Activated CD8-positive, alpha-beta memory T cell treated with anti-CD3 and anti-CD28 coated beads, Interleukin-2, amount 10 ng/mL, durations not matched to agents 7 days and 5 days (primary cell): ENCODE results near the gene HES5. TPM values are rescaled to one million over a fixed set of nuclear protein-coding genes. Genes with fewer than 3 reads are reported as not detected.

Experiments
- ATAC-seq: fragments of 150-1000 bp; cut with Tn5 transposase; one replicate; pipeline ENCODE4 v1.10.0; 2021; ENCODE audit warnings: moderate library complexity
- CTCF ChIA-PET: fragments of 350-600 bp; sonication (Branson Sonifier 250); formaldehyde crosslinking; loops from one replicate; lab custom pipeline; 2021; ENCODE audit warnings: antibody characterized with exemption; lab: Charles Lee
- DNase-seq: peaks from one replicate; pipeline ENCODE4 v3.0.0-alpha.2; 2020
- H3K27ac Mint-ChIP-seq: one replicate; pipeline ENCODE4 v1.8.0; 2021; ENCODE audit warnings: mild to moderate bottlenecking, mixed read lengths
- H3K27me3 Mint-ChIP-seq: one replicate; pipeline ENCODE4 v1.8.0; 2021; ENCODE audit warnings: mixed read lengths
- H3K36me3 Mint-ChIP-seq: one replicate; pipeline ENCODE4 v1.8.0; 2021; ENCODE audit warnings: mild to moderate bottlenecking, mixed read lengths
- H3K4me1 Mint-ChIP-seq: one replicate; pipeline ENCODE4 v1.8.0; 2021; ENCODE audit warnings: mixed read lengths
- H3K4me3 Mint-ChIP-seq: one replicate; pipeline ENCODE4 v1.8.0; 2021; ENCODE audit warnings: mild to moderate bottlenecking, moderate library complexity, mixed read lengths
- H3K9me3 Mint-ChIP-seq: one replicate; pipeline ENCODE4 v1.8.0; 2022; ENCODE audit warnings: low read depth, mixed read lengths
- total RNA-seq, 2 experiments: library from RNA; stranded (reverse); gene quantifications; one replicate each; pipeline ENCODE4 v1.2.3, GENCODE V29; 2021

The HES5 gene
- total RNA-seq, 2 experiments from 2014 or later, result not detected

DNA sequence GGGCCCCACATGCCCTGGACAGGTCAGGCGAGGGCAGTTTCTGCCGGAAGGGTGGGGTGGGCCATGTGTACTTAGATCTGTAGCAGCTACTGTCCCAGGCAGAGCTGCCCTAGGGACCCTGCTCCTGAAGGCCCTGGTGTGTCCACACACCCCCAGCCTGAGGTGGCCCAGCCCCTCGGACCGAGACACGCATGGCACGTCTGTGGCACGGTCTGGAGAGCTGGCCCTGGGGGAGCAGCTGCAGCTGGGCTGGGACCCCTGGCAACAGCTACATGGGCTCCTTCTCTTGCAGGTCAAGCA lies 28.3 kb downstream of the HES5 start:
- CTCF ChIA-PET, result interaction anchor here (1.4 to 1.9 kb wide), 2 partner anchors 22 to 86 kb away, joined by 6 read pairs; no protein-coding TSS in a partner anchor
- Mint-ChIP-seq H3K36me3 (no peaks in the 10 kb centered on the region), H3K27me3 (no peaks in the 10 kb centered on the region), H3K4me1 (peaks cover 16% of the 10 kb centered on the region), H3K9me3 (no peaks in the 10 kb centered on the region), H3K4me3 (no peak overlapping the region), H3K27ac (no peak overlapping the region)
- DNase-seq (no peak), ATAC-seq (no peak)

DNA sequence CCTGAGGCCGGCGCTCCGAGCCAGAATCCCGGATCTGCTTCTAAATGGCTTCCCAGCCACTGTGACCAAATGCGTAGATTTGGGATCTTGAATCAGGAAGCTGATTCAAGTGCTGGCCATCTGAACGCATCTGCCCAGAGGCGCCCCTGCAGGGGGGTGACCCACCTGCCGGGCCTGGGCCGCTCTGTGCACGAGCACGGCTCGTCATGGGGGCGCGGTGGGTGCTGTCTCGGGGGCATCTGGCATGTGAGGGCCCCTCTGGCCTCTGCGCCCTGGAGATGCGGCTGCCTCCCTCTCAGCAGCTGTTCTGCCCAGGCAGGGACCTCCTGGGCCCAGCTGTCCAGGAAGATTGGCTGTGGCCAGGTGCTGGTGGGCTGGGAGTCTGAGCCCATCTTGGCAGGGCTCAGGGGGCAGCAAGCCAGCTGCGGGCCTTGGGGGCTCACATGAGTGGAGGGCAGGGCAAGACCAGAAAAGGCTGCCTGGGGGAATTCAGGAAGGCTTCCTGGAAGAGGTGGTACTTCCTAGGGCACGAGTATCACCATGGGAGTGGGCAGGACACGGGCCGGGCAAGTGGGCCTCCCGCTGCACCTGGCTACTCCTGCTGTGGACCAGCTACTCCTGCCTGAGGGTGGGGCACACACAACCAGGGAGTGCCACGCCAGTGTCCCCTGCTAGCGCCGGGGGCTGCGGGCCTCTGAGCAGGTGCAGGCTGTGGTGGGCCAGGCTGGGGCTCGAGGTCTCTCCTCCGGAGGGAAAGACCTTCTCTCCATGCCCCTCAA lies 28.8 kb downstream of the HES5 start:
- Mint-ChIP-seq H3K9me3 (no peaks in the 10 kb centered on the region), H3K27me3 (no peaks in the 10 kb centered on the region), H3K4me1 (peaks cover 21% of the 10 kb centered on the region), H3K4me3 (no peak overlapping the region), H3K36me3 (no peaks in the 10 kb centered on the region), H3K27ac (no peak overlapping the region)
- ATAC-seq (no peak), DNase-seq (no peak)
- CTCF ChIA-PET, result interaction anchor here (1.4 to 1.9 kb wide), 2 partner anchors 23 to 86 kb away, joined by 6 read pairs; no protein-coding TSS in a partner anchor

DNA sequence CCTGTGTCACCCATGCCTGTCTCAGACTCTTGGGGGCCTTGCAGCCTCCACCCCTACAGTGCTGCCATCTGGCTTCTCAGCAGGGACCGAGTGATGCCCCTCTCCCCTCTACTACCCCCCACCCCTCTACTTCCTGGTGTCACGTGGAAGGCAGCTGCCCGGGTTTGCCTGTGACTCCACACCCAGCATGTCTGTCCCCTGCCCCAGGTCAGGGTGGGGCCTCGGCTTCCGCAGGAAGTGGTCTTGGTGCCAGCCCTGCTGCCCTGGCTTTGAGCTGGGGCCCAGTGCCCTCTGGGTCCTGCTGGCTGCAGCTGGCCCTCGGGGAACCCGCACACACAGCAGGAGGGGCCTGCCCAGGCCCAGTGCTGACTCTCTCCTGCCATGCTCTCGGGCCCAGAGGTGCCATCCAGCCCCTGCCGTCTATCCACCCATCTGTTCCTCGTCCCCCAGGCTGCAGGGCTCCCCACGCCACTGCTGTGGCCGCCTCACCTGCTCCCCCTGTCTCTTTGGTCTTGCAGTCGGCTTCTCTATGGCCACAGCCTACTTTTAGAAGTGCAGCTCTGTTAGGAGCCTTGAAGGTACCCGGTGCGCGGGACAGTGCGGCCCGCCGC lies 30.0 kb downstream of the HES5 start:
- CTCF ChIA-PET, result interaction anchor here (1.0 kb wide), 1 partner anchor 85 kb away, joined by 3 read pairs; no protein-coding TSS in a partner anchor
- H3K4me3 Mint-ChIP-seq, result no peak overlapping the region

DNA sequence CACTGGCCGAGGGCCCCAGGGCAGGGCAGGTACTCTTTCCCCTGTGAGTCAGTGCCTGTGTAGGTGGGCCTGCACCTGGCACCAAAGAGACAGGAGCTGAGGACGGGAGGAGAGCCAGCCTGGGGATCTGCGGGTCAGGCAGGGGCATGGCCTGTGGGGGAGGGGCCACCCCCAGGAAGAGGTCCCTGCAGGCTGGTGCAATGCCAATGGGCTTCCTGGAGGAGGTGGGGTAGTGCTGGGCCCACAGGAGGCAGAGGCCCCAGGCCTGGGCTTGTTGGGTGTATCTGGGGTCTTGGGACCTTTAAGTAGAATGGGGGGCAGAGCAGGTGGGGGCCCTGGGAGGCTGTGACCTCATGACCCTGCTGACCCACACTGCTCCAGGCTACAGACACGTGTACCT lies 30.8 kb downstream of the HES5 start:
- Mint-ChIP-seq H3K27me3 (no peaks in the 10 kb centered on the region), H3K4me3 (no peak overlapping the region), H3K9me3 (no peaks in the 10 kb centered on the region), H3K36me3 (no peaks in the 10 kb centered on the region), H3K4me1 (peaks cover 25% of the 10 kb centered on the region), H3K27ac (no peak overlapping the region)
- DNase-seq (no peak), ATAC-seq (no peak)
- CTCF ChIA-PET, result no interaction called here

More for the DNA sequence above, 30.0 kb downstream of the HES5 start:
- no peaks in the 10 kb centered on the region for H3K36me3 Mint-ChIP-seq
- H3K27me3 Mint-ChIP-seq, result no peaks in the 10 kb centered on the region
- no peaks in the 10 kb centered on the region for H3K9me3 Mint-ChIP-seq
- ATAC-seq, result peak; percentile 22
- DNase-seq, result peak; percentile 64
- H3K4me1 Mint-ChIP-seq, result peaks cover 24% of the 10 kb centered on the region
- peak overlapping the region; percentile 72 for H3K27ac Mint-ChIP-seq

DNA sequence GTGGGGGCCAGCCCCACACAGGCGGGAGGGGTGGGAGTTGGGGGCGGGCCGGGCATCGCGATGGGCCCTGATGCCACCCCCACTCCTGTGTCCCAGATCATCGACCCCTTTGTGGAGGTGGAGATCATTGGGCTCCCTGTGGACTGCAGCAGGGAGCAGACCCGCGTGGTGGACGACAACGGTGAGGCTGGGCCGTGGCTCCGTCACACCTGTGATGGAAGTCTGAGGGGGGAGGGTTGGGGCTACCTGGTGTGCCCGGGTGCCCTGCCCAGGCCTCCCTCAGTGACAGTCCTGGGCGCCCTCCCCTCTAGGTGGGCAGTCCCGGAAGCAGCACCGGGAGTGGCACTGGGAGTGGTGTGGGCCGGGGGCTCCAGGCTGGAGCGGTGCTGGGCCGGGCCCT lies 31.4 kb downstream of the HES5 start:
- Mint-ChIP-seq H3K27ac (no peak overlapping the region), H3K27me3 (no peaks in the 10 kb centered on the region), H3K36me3 (no peaks in the 10 kb centered on the region), H3K4me3 (no peak overlapping the region), H3K9me3 (no peaks in the 10 kb centered on the region), H3K4me1 (peaks cover 31% of the 10 kb centered on the region)
- no peak for DNase-seq
- ATAC-seq, result no peak
- CTCF ChIA-PET, result no interaction called here

DNA sequence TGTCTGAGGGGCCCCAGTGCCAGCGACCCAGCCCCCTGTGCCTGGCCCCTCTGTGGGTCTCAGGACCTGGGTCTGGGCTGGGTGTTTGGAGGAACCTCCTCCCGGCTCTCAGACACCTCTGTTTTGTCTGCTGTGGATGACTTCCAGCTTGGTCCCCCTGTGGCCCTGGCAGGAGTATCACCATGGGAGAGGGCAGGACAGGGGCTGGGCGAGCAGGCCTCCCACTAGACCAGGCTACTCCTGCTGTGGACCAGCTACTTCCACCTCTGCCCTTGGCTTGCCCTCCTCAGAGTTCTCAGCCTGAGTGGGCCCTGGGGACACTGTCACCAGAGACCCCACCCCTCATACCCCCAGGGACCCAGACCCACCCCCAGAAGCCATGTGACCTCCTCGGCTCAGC lies 32.2 kb downstream of the HES5 start:
- Mint-ChIP-seq H3K4me3 (no peak overlapping the region), H3K27me3 (no peaks in the 10 kb centered on the region), H3K9me3 (no peaks in the 10 kb centered on the region), H3K36me3 (no peaks in the 10 kb centered on the region), H3K27ac (no peak overlapping the region), H3K4me1 (peaks cover 33% of the 10 kb centered on the region)
- ATAC-seq (no peak), DNase-seq (no peak)
- CTCF ChIA-PET, result interaction anchor here (1.6 kb wide), 1 partner anchor 83 kb away, joined by 3 read pairs; no protein-coding TSS in a partner anchor

DNA sequence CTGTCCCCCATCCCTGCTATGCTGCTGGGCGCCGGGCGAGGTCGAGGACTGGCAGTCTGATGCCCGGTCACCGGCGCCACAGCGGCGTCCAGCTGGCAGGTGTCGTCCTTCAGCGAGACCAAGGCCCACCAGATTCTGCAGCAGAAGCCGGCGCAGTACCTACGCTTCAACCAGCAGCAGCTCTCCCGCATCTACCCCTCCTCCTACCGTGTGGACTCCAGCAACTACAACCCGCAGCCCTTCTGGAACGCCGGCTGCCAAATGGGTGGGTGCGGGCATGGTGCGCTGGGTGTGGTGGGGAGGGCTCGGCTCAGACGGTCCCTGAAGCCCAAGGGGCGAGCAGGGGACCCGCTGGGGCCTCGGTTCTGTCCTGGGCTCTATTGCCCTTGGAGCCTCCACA lies 33.3 kb downstream of the HES5 start:
- no peak overlapping the region for H3K27ac Mint-ChIP-seq
- peaks cover 33% of the 10 kb centered on the region for H3K4me1 Mint-ChIP-seq
- DNase-seq, result no peak
- no peaks in the 10 kb centered on the region for H3K9me3 Mint-ChIP-seq
- H3K4me3 Mint-ChIP-seq, result no peak overlapping the region
- H3K27me3 Mint-ChIP-seq, result no peaks in the 10 kb centered on the region
- CTCF ChIA-PET, result interaction anchor here (0.8 to 1.6 kb wide), 3 partner anchors 67 to 82 kb away, joined by 3 to 4 read pairs (median 3); no protein-coding TSS in a partner anchor
- no peak for ATAC-seq
- no peaks in the 10 kb centered on the region for H3K36me3 Mint-ChIP-seq

DNA sequence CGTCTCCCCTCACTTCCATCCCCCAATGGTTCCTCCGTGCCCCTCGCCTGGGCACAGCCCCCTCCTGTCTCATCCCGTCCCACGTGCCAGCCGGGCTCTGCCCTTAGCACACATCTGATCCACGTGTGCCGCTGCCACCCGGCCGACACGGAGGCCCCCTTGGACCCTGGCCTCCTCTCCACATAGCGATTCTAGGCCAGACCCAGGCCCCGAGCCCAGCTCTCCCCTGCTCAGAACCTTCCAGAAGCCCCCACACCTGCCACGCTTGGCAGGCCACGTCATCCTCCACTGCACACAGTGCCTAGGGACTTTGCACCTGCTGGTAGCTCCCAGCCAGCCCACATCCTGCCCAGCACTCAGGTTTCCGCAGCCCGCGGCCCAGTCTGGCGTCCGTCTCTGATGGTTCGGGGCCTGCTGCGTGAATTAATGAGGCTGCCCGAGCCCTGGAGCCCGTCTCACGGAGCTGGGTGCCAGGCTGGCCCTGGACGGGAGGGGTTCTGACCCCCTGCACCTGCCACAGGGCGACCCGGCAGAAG lies 33.9 kb downstream of the HES5 start:
- H3K4me3 Mint-ChIP-seq, result no peak overlapping the region
- no peaks in the 10 kb centered on the region for H3K36me3 Mint-ChIP-seq
- H3K27me3 Mint-ChIP-seq, result no peaks in the 10 kb centered on the region
- ATAC-seq (peak; percentile 53), DNase-seq (peak; percentile 74)
- no peak overlapping the region for H3K27ac Mint-ChIP-seq
- CTCF ChIA-PET, result interaction anchor here (0.8 to 1.6 kb wide), 3 partner anchors 66 to 81 kb away, joined by 3 to 4 read pairs (median 3); no protein-coding TSS in a partner anchor
- no peaks in the 10 kb centered on the region for H3K9me3 Mint-ChIP-seq
- H3K4me1 Mint-ChIP-seq, result peaks cover 33% of the 10 kb centered on the region

DNA sequence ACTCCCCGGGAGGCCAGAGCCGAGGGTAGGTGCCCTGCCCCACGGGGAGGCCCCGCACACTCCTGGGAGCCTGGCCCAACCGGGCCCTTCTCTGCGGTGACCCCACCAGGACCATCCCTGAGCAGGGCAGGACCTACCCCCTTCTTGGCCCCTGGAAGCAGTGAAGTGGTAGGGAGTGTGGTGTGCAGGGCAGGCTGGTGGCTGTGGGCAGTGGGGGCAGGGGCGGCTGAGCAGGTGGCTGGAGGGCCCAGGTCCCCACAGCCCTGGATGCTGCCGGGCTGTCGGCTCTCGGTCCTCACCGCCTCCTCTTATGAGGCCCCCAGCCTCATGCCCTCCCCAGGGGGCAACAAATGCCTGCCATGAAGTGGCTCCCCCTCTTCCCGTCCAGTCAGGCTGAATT lies 34.5 kb downstream of the HES5 start:
- Mint-ChIP-seq H3K36me3 (no peaks in the 10 kb centered on the region), H3K4me1 (peaks cover 33% of the 10 kb centered on the region), H3K4me3 (no peak overlapping the region), H3K9me3 (no peaks in the 10 kb centered on the region), H3K27ac (no peak overlapping the region), H3K27me3 (no peaks in the 10 kb centered on the region)
- no peak for DNase-seq
- ATAC-seq, result no peak
- CTCF ChIA-PET, result interaction anchor here (1.0 kb wide), 1 partner anchor 65 kb away, joined by 3 read pairs; no protein-coding TSS in a partner anchor

DNA sequence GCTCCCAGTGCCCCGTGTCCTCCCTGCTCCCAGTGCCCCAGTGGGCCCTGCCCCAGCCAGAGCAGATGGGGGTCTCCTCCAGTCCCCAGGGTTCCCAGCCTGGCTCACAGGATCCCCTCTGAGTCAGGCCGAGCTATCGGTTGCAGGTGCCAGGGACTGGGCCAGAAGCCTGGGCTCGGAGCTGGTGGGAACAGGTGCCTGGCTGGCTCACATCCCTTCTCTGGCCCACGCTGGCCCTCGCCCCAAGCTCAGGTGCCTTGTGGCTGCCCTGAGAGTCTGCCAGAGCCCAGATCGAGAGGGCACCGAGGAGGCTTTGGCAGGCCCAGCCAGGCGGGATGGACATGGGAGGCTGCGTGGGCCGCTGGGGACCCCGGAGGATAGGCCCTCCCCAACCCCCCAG lies 35.0 kb downstream of the HES5 start:
- CTCF ChIA-PET, result interaction anchor here (1.1 kb wide), 1 partner anchor 53 kb away, joined by 3 read pairs; no protein-coding TSS in a partner anchor
- Mint-ChIP-seq H3K4me1 (peaks cover 27% of the 10 kb centered on the region), H3K4me3 (no peak overlapping the region)

DNA sequence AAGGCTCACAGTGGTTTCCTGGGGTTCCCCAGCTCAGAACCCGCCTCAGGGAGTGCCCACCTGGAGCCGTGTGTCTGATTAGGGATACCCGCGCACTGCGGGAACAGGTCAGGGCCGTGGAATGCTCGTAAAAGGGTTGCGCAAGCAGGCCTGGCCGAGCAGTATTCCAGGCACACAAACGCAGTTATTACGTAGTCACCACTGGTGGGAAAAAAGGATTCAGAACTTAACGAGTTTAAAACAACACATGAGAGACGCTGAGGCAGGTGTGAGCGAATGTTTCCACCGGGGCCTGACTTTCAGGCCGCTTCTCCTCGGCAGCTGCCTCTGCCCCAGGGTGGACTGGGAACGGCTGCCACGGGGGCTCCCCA lies 35.8 kb downstream of the HES5 start:
- Mint-ChIP-seq H3K27ac (no peak overlapping the region), H3K36me3 (no peaks in the 10 kb centered on the region), H3K27me3 (no peaks in the 10 kb centered on the region), H3K4me1 (peaks cover 21% of the 10 kb centered on the region), H3K4me3 (no peak overlapping the region), H3K9me3 (no peaks in the 10 kb centered on the region)
- CTCF ChIA-PET, result interaction anchor here (0.9 to 1.6 kb wide), 3 partner anchors 29 to 103 kb away, joined by 3 read pairs; partner anchors contain the start of genes MORN1 and RER1
- DNase-seq (no peak), ATAC-seq (no peak)

More for the DNA sequence above, 35.0 kb downstream of the HES5 start:
- no peak overlapping the region for H3K27ac Mint-ChIP-seq
- no peaks in the 10 kb centered on the region for H3K9me3 Mint-ChIP-seq
- no peak for DNase-seq
- no peak for ATAC-seq
- H3K36me3 Mint-ChIP-seq, result no peaks in the 10 kb centered on the region
- no peaks in the 10 kb centered on the region for H3K27me3 Mint-ChIP-seq

DNA sequence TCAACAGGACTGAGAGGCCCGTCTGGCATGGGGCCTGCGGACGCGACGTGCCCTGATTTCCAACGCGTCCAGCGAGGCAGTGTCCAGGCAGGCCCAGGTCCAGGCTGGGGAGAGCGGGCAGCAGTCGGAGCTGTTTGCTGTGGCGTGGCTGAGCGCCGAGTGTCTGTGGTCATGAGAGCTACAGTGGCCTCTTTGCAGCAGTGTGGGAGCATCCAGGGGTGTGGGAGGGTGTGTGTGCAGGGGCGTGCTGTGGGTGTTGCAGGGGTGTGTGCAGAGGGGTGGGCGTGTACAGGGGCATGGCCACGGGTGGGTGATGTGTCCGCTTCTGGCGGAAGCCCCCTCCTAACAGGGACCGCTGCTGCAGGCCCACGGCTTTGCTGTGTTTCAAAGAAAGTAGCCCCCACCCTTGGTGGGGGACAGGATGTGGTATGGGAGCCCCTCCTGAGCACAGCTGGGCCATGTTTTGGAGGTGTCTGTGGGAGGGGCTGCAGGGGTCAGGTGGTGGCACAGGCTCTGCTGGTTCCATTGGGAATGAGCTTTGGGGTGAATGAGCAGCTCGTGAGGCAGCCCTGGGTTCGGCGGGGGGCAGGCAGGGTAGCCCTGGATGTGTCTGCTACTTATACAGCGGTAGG lies 36.3 kb downstream of the HES5 start:
- no peak overlapping the region for H3K4me3 Mint-ChIP-seq
- CTCF ChIA-PET, result interaction anchor here (0.9 to 1.6 kb wide), 3 partner anchors 30 to 102 kb away, joined by 3 read pairs; partner anchors contain the start of genes MORN1 and RER1
- no peak for DNase-seq
- H3K36me3 Mint-ChIP-seq, result no peaks in the 10 kb centered on the region
- peaks cover 18% of the 10 kb centered on the region for H3K4me1 Mint-ChIP-seq
- no peak for ATAC-seq
- peaks cover 4% of the 10 kb centered on the region for H3K9me3 Mint-ChIP-seq
- peak overlapping the region; percentile 15 for H3K27ac Mint-ChIP-seq
- H3K27me3 Mint-ChIP-seq, result no peaks in the 10 kb centered on the region

DNA sequence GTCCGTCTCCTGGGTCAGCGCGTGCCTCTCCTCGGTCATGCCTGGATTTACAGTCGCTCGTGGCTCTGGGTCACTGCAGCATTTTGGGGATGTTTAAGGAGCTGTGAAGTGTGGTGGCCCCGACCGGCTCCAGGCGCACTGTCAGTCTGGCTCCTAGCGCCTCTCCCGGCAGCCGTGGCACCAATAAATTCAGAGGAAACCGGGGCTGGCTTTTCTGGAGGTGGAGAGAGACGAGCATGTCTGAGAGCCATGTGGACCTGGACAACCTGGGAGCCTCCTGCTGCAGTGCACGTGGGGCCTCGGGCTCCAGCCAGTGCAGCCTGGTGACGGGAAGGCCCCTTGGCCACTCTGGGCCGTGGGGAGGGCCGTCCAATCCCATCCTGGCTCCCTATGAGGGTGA lies 36.8 kb downstream of the HES5 start:
- Mint-ChIP-seq H3K27me3 (no peaks in the 10 kb centered on the region), H3K4me1 (peaks cover 18% of the 10 kb centered on the region), H3K27ac (no peak overlapping the region), H3K4me3 (no peak overlapping the region), H3K36me3 (no peaks in the 10 kb centered on the region), H3K9me3 (peaks cover 9% of the 10 kb centered on the region)
- CTCF ChIA-PET, result interaction anchor here (1.6 kb wide), 1 partner anchor 102 kb away, joined by 3 read pairs; the partner anchor contains the start of genes MORN1 and RER1
- ATAC-seq (no peak), DNase-seq (no peak)
